H7 (cell line): ENCODE measurements around the gene SLC5A10. TPM values are rescaled to one million over a fixed set of nuclear protein-coding genes. Genes with fewer than 3 reads are reported as not detected.
"Not testable (repeated sequence)": the region's sequence is repeated elsewhere in the genome, so short reads cannot be mapped to it uniquely, and the experiment has no call there.

Experiments
- DNase-seq: peaks from one replicate; pipeline ENCODE4 v3.0.0; 2012
- H3K27me3 ChIP-seq: 2 replicates; pipeline ENCODE4 v1.6.0; 2011; ENCODE audit warnings: mild to moderate bottlenecking, low read length; ENCODE audit not compliant: control insufficient read depth, insufficient read depth
- H3K36me3 ChIP-seq: replicated peaks from 2 replicates; pipeline ENCODE4 v1.5.1; 2011; ENCODE audit warnings: low read length; ENCODE audit not compliant: control insufficient read depth, insufficient read depth
- H3K4me3 ChIP-seq: 2 replicates; pipeline ENCODE4 v1.5.1; 2011; ENCODE audit warnings: low read depth, mild to moderate bottlenecking, control low read depth, low read length, moderate library complexity; ENCODE audit not compliant: insufficient read depth
- total RNA-seq: library from RNA; depleted of rRNA; stranded (reverse); fragments of >200 nt; shearing (Covaris generic); gene quantifications from 2 replicates; pipeline ENCODE4 v1.2.3, GENCODE V29; 2014; rRNA removed

The SLC5A10 gene
- total RNA-seq, 1 experiment from 2014 or later: not detected

- H3K36me3 ChIP-seq, DNase-seq, H3K4me3 ChIP-seq, H3K27me3 ChIP-seq: not testable (repeated sequence)
These were observed 103.5 kb downstream of the SLC5A10 start for GRCh38 chr17:19055447-19055846.

GRCh38 chr17:19062009-19062717, 110.2 kb downstream of the SLC5A10 start:
- not testable (repeated sequence) for H3K27me3 ChIP-seq, H3K4me3 ChIP-seq, H3K36me3 ChIP-seq, DNase-seq

GRCh38 chr17:19062718-19063325, 110.9 kb downstream of the SLC5A10 start:
- H3K27me3 ChIP-seq, H3K36me3 ChIP-seq, DNase-seq, H3K4me3 ChIP-seq: not testable (repeated sequence)

GRCh38 chr17:19063326-19063956, 111.5 kb downstream of the SLC5A10 start:
- not testable (repeated sequence) for H3K36me3 ChIP-seq, H3K4me3 ChIP-seq, H3K27me3 ChIP-seq, DNase-seq

- H3K4me3 ChIP-seq, DNase-seq, H3K36me3 ChIP-seq, H3K27me3 ChIP-seq: not testable (repeated sequence)
These were observed 112.4 kb downstream of the SLC5A10 start for GRCh38 chr17:19064378-19064777.

- H3K4me3 ChIP-seq: not testable (repeated sequence)
These were observed 118.6 kb downstream of the SLC5A10 start for GRCh38 chr17:19070318-19071168.

More at GRCh38 chr17:19070318-19071168, 118.6 kb downstream of the SLC5A10 start:
- not testable (repeated sequence) for DNase-seq, H3K27me3 ChIP-seq, H3K36me3 ChIP-seq

Other genes with a start within 250 kb of the SLC5A10 start
- gene FBXW10, start 208.1 kb upstream of the SLC5A10 start, total RNA-seq: not detected in 2 replicates
- 23.7 and 24.2 TPM in 2 replicates for gene TVP23B, start 171.0 kb upstream of the SLC5A10 start, total RNA-seq
- gene PRPSAP2, start 94.0 kb upstream of the SLC5A10 start, total RNA-seq: 62.9 and 68.6 TPM in 2 replicates
- 40.6 and 44.8 TPM in 2 replicates for gene FAM83G, start 52.6 kb downstream of the SLC5A10 start, total RNA-seq
- gene GRAP, start 94.8 kb downstream of the SLC5A10 start, total RNA-seq: 0.15 and 0.66 TPM in 2 replicates
- gene GRAPL, start 175.4 kb downstream of the SLC5A10 start, total RNA-seq: not detected in 2 replicates